Right cardiac atrium (tissue), 5 donors: ENCODE data around the gene INO80B. TPM values are rescaled to one million over a fixed set of nuclear protein-coding genes. Genes with fewer than 3 reads are reported as not detected.

ENCODE experiments used
- ATAC-seq, 2 donors: fragments of 200-7000 bp; cut with Tn5 transposase; one replicate each; pipeline versions ENCODE4 v1.8.0 to v1.9.1; 2020; ENCODE audit warnings: moderate library complexity in 2 of 2, mild to moderate bottlenecking in 1 of 2
- DNase-seq, 3 donors: peaks; one replicate each; pipeline ENCODE4 v3.0.0-alpha.2; 2020
- H3K27ac ChIP-seq: one replicate; pipeline ENCODE4 v1.5.1; 2013; ENCODE audit warnings: mild to moderate bottlenecking, low read length, control low read depth, moderate library complexity
- H3K27me3 ChIP-seq: one replicate; pipeline ENCODE4 v1.6.1; 2013; ENCODE audit not compliant: control insufficient read depth, insufficient read depth
- H3K4me1 ChIP-seq: one replicate; pipeline ENCODE4 v1.6.1; 2013; ENCODE audit warnings: low read length; ENCODE audit not compliant: control insufficient read depth, insufficient read depth
- H3K4me3 ChIP-seq: one replicate; pipeline ENCODE4 v1.5.1; 2013; ENCODE audit warnings: low read length, control low read depth
- H3K9me3 ChIP-seq: one replicate; pipeline ENCODE4 v1.6.1; 2013; ENCODE audit warnings: low read length; ENCODE audit not compliant: control insufficient read depth
- WGBS: extraction: QIAGEN DNeasy Blood & Tissue Kit; methylation state at CpG from one replicate; pipeline ENCODE4 v1.1.7; 2013; 5-methylcytosine and 5-hydroxymethylcytosine counted together
- intact Hi-C, 4 donors: fragments of 100-400 bp; cut with DNase I; formaldehyde crosslinking; loops; one replicate each; pipeline versions ENCODE4 v1.11.0 to v1.14.0; 2022 to 2023
- polyA plus RNA-seq: library from polyadenylated mRNA; stranded (reverse); fragments of 200-250 nt; gene quantifications from one replicate; pipeline ENCODE4 v1.2.3, GENCODE V29; 2013
- total RNA-seq, 4 donors: library from RNA; stranded (reverse); fragmentation: NEBNext Ultra II Directional; extraction: Animal tissue kit (Norgen Biotek cat#: 25700); gene quantifications; one replicate each; pipeline ENCODE4 v1.2.1, GENCODE V29; 2021
- donor health status: healthy with polysubstance abuse.
- donor health status: DM: no; HTN: yes; CAD: no.
- donor health status: DM: no; HTN: no; CAD: no.
- donor health status: DM: no; HTN: yes; CAD: no; lungs with severe emphysema.
- donor health status: DM: yes; HTN: yes; CAD: no.

INO80B gene
- total and polyA plus RNA-seq, 5 donors, result 16.8 to 22.9 (median 20.4) TPM

GRCh38 chr2:74488643-74489481, 34.0 kb downstream of the INO80B start:
- ATAC-seq (no peak), DNase-seq (peak in 1 of 3 donors; percentile 5)
- no peaks in the 10 kb centered on the region for H3K4me1 ChIP-seq
- H3K4me3 ChIP-seq, result no peak overlapping the region
- no peaks in the 10 kb centered on the region for H3K27me3 ChIP-seq
- H3K9me3 ChIP-seq, result no peaks in the 10 kb centered on the region
- H3K27ac ChIP-seq, result no peak overlapping the region
- intact Hi-C loops, result no loop called here
- WGBS, result 90% methylated on average over 9 of the region's 9 CpGs

GRCh38 chr2:74489906-74490305, 35.0 kb downstream of the INO80B start:
- no peak overlapping the region for H3K4me3 ChIP-seq
- ATAC-seq (no peak), DNase-seq (peak in 2 of 3 donors; percentile 4 to 5)
- H3K9me3 ChIP-seq, result no peaks in the 10 kb centered on the region
- no peaks in the 10 kb centered on the region for H3K27me3 ChIP-seq
- no peak overlapping the region for H3K27ac ChIP-seq
- H3K4me1 ChIP-seq, result no peaks in the 10 kb centered on the region
- intact Hi-C loops, result no loop called here
- WGBS, result 91% methylated on average over 9 of the region's 9 CpGs

- Histone ChIP-seq H3K4me3 (no peak overlapping the region), H3K27me3 (no peaks in the 10 kb centered on the region), H3K9me3 (no peaks in the 10 kb centered on the region), H3K4me1 (no peaks in the 10 kb centered on the region), H3K27ac (no peak overlapping the region)
- DNase-seq (peak; percentile 8 to 31 (median 24)), ATAC-seq (no peak)
- 94% methylated on average over 12 of the region's 12 CpGs for WGBS
- intact Hi-C loops, result no loop called here
Observed at GRCh38 chr2:74491648-74492544, 37.0 kb downstream of the INO80B start.

DNA sequence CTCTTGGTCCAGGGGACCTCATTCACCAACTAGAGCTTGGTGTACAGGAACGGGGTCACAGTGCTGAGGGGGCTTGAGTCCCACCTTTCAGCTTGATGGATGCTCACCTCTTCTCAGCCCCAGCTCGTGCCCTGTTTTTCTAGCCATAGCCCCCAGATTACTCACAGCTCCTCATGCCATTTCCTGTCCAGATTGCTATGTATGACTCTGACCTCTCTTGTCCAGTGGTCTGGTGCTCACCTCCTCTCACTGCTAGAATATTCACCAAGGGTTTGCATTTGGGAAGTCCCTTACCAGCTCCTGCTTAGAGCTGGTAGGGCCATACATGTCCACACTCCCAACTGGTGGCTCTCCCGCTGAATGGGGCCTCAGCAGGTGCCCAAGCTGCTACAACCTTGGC, 38.7 kb downstream of the INO80B start:
- Histone ChIP-seq H3K9me3 (no peaks in the 10 kb centered on the region), H3K4me1 (peaks cover 9% of the 10 kb centered on the region), H3K27ac (no peak overlapping the region), H3K4me3 (no peak overlapping the region), H3K27me3 (no peaks in the 10 kb centered on the region)
- intact Hi-C loops, result no loop called here
- ATAC-seq (no peak), DNase-seq (peak in 1 of 3 donors; percentile 9)
- 87% methylated on average over 3 of the region's 3 CpGs for WGBS

DNA sequence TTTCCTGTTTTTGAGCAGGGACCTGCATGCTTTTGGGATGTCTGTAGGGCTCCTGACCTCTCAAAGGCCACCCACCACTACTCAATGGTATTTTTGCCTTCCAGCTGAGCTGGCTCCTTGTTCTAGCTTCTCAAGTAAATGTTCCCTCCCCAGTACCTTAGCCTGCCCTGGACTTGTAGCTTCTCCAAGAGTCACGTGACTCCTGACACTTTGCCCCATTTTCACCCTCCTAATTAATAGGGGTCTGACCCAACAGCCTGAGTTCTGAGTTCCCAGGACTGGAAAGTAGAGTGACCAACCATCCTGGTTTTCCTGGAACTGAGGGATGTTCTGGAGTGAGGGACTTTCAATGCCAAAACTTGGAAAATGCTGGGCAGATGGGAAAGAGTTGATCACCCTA, 40.6 kb downstream of the INO80B start:
- ATAC-seq (no peak), DNase-seq (peak in 1 of 3 donors; percentile 2)
- intact Hi-C loops, result no loop called here
- H3K4me1 ChIP-seq, result peaks cover 10% of the 10 kb centered on the region
- no peak overlapping the region for H3K27ac ChIP-seq
- H3K9me3 ChIP-seq, result no peaks in the 10 kb centered on the region
- H3K4me3 ChIP-seq, result no peak overlapping the region
- WGBS, result 91% methylated on average over 1 of the region's 1 CpG
- H3K27me3 ChIP-seq, result no peaks in the 10 kb centered on the region

DNA sequence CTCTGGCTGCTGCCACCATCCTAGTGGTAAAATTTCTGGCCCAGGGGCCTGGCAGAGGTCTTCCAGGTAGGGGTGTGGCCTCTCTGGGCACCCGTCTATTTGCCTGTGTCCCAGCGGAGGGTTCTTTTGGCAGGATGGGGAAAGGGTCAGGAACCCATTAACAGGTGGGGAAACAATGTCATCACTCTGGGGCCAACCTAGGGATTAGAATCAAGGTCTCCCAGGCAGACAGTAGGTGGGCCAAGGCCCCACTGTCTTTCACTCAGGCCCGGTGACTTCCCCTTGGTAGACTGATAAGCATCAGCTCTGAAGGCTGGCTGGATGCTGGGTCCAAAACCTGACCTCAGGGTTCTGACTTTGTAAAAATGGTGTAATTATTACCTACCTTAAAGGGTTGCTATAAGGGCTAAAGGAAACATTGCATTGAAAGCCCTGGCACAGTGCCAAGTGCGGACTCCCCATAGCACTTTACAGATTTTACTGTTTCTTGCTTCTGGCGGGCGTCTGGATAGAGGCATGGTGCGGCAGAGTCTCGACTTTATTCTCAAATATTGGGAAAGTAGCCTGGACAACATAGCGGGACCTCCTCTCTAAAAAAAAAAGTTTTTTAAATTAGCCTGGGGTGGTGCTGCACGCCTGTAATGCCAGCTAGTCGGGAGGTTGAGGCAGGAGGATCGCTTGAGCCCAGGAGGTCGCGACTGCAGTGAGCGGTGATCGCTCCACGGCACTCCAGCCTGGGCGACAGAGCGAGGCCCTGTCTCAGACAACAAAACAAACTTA, 42.3 kb downstream of the INO80B start:
- ATAC-seq, result no peak
- Histone ChIP-seq H3K4me3 (no peak overlapping the region), H3K27me3 (no peaks in the 10 kb centered on the region), H3K4me1 (peaks cover 10% of the 10 kb centered on the region), H3K9me3 (no peaks in the 10 kb centered on the region), H3K27ac (no peak overlapping the region)
- WGBS, result 34% methylated on average over 19 of the region's 19 CpGs
- no peak for DNase-seq
- intact Hi-C loops, result no loop called here

GRCh38 chr2:74497777-74498499, 43.1 kb downstream of the INO80B start:
- H3K27ac ChIP-seq, result no peak overlapping the region
- intact Hi-C loops, result no loop called here
- 2% methylated on average over 61 of the region's 61 CpGs for WGBS
- DNase-seq (peak in 2 of 3 donors; percentile 22 to 63), ATAC-seq (peak; percentile 6 to 8)
- no peaks in the 10 kb centered on the region for H3K9me3 ChIP-seq
- H3K4me3 ChIP-seq, result peak overlapping the region; percentile 26
- H3K27me3 ChIP-seq, result no peaks in the 10 kb centered on the region
- peaks cover 10% of the 10 kb centered on the region for H3K4me1 ChIP-seq

DNA sequence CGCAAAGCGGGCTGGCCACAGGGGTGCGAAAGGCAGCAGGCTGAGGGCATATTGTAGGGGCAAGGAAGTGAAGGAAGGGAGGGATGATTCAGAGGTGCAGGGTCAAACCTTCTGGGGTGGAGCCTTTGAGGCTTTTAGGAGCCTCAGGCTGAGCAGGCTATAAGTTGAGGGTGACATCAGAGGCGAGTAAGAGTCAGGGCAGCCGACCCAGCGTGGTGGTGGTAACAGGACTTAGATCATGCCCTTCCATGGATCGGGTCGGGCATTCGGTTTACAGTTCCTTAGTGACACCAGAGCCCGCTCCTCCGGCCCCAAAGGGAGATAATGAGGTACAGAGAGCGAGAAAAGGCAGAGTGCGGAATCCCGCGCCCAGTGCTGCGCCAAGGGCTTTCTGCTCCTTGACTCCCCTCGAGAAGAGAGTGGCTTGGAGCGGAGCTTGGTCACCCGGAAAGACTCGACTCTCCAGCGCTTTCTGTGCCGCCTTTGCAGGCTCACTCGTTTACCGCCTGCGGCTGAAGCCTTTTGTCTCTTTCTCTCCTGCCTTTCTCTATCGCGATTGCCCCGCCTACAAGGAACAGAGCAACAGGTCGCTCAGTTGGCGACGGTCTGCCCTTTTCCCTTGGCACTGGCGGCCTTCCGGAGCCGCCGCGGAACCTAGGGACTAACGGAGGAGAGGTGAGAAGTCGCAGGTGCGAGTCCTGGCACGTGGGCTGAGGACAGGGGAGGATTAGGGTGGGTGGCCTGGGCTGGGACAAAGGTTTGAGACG, 43.8 kb downstream of the INO80B start:
- DNase-seq (no peak), ATAC-seq (no peak)
- Histone ChIP-seq H3K27ac (no peak overlapping the region), H3K4me3 (peak overlapping the region; percentile 29), H3K9me3 (no peaks in the 10 kb centered on the region), H3K27me3 (no peaks in the 10 kb centered on the region), H3K4me1 (peaks cover 10% of the 10 kb centered on the region)
- intact Hi-C loops, result no loop called here
- 1% methylated on average over 41 of the region's 41 CpGs for WGBS

GRCh38 chr2:74499267-74499939, 44.5 kb downstream of the INO80B start, which contains the start of gene LBX2:
LBX2 (minus strand) TSS chr2:74499603; CDS start chr2:74499537, 66 bp downstream.
- WGBS, result 2% methylated on average over 65 of the region's 65 CpGs

More at GRCh38 chr2:74499267-74499939, 44.5 kb downstream of the INO80B start, which contains the start of gene LBX2:
- H3K4me3 ChIP-seq, result peak within 1 kb of the TSS; percentile 29
- no peak for DNase-seq
- intact Hi-C loops, result no loop called here
- H3K4me1 ChIP-seq, result peaks cover 10% of the 10 kb centered on the region
- no peaks in the 10 kb centered on the region for H3K9me3 ChIP-seq
- ATAC-seq, result no peak
- no peak within 1 kb of the TSS for H3K27ac ChIP-seq
- no peaks in the 10 kb centered on the region for H3K27me3 ChIP-seq
